Ishikawa (cell line): ENCODE measurements around the gene ZBTB40.

Source experiments
- CEBPB ChIP-seq: IDR thresholded peaks from 2 replicates; pipeline ENCODE4 v1.6.1; 2012
- CREB1 ChIP-seq: IDR thresholded peaks from 2 replicates; pipeline ENCODE4 v1.6.1; 2012; ENCODE audit warnings: low read depth
- EGR1 ChIP-seq: IDR thresholded peaks from 2 replicates; pipeline ENCODE4 v1.6.1; 2012
- EP300 ChIP-seq: IDR thresholded peaks from 2 replicates; pipeline ENCODE4 v1.6.1; 2012; ENCODE audit warnings: borderline replicate concordance
- FOXM1 ChIP-seq: IDR thresholded peaks from 2 replicates; pipeline ENCODE4 v1.6.1; 2012; ENCODE audit warnings: low read depth, borderline replicate concordance
- NFIC ChIP-seq: IDR thresholded peaks from 2 replicates; pipeline ENCODE4 v1.6.1; 2012
- TAF1 ChIP-seq: IDR thresholded peaks from 2 replicates; pipeline ENCODE4 v1.6.1; 2012; ENCODE audit warnings: low read depth, mild to moderate bottlenecking
- TCF12 ChIP-seq: IDR thresholded peaks from 2 replicates; pipeline ENCODE4 v1.6.1; 2012; ENCODE audit warnings: low read depth
- TEAD4 ChIP-seq: IDR thresholded peaks from 2 replicates; pipeline ENCODE4 v1.6.1; 2012
- YY1 ChIP-seq: IDR thresholded peaks from 2 replicates; pipeline ENCODE4 v1.6.1; 2012; ENCODE audit warnings: low read depth
- ZBTB7A ChIP-seq: IDR thresholded peaks from 2 replicates; pipeline ENCODE4 v1.6.1; 2012; ENCODE audit warnings: low read depth
- TF ChIP-seq, protein P1 (sequence below): IDR thresholded peaks from 2 replicates; pipeline ENCODE4 v1.6.1; 2012
- TF ChIP-seq, protein P2 (sequence below): IDR thresholded peaks from 2 replicates; pipeline ENCODE4 v1.6.1; 2012; ENCODE audit warnings: low read depth, mild to moderate bottlenecking
- TF ChIP-seq, protein P3 (sequence below): IDR thresholded peaks from 2 replicates; pipeline ENCODE4 v1.6.1; 2012

DNA sequence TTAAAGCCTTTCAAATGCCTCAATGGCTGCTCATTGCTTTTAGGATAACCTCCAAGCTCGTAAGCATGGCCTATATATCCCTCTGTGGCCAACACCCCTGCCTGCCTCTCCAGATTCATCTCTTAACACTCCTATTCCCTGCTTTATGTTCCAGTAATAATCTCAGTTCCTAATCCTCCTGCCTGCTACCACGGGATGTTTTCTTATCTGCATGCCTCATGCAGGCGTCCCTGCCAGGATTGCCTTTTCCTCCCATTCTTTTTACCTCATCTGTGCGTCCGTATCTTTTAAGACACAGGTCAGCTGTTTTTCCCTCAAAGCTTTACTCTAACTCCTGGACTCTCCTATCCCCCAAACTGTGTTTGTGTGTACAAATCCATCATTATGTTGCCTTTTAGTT is 36.1 kb downstream of the ZBTB40 start:
- TF ChIP-seq, protein P1, sequence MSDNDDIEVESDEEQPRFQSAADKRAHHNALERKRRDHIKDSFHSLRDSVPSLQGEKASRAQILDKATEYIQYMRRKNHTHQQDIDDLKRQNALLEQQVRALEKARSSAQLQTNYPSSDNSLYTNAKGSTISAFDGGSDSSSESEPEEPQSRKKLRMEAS: no peak
- TF ChIP-seq, protein P2, sequence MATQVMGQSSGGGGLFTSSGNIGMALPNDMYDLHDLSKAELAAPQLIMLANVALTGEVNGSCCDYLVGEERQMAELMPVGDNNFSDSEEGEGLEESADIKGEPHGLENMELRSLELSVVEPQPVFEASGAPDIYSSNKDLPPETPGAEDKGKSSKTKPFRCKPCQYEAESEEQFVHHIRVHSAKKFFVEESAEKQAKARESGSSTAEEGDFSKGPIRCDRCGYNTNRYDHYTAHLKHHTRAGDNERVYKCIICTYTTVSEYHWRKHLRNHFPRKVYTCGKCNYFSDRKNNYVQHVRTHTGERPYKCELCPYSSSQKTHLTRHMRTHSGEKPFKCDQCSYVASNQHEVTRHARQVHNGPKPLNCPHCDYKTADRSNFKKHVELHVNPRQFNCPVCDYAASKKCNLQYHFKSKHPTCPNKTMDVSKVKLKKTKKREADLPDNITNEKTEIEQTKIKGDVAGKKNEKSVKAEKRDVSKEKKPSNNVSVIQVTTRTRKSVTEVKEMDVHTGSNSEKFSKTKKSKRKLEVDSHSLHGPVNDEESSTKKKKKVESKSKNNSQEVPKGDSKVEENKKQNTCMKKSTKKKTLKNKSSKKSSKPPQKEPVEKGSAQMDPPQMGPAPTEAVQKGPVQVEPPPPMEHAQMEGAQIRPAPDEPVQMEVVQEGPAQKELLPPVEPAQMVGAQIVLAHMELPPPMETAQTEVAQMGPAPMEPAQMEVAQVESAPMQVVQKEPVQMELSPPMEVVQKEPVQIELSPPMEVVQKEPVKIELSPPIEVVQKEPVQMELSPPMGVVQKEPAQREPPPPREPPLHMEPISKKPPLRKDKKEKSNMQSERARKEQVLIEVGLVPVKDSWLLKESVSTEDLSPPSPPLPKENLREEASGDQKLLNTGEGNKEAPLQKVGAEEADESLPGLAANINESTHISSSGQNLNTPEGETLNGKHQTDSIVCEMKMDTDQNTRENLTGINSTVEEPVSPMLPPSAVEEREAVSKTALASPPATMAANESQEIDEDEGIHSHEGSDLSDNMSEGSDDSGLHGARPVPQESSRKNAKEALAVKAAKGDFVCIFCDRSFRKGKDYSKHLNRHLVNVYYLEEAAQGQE: no peak
- TF ChIP-seq TCF12 (no peak), EP300 (no peak), YY1 (no peak), FOXM1 (no peak), CEBPB (no peak), NFIC (no peak), ZBTB7A (no peak), TEAD4 (no peak), TAF1 (no peak), CREB1 (no peak), EGR1 (no peak)
- TF ChIP-seq, protein P3, sequence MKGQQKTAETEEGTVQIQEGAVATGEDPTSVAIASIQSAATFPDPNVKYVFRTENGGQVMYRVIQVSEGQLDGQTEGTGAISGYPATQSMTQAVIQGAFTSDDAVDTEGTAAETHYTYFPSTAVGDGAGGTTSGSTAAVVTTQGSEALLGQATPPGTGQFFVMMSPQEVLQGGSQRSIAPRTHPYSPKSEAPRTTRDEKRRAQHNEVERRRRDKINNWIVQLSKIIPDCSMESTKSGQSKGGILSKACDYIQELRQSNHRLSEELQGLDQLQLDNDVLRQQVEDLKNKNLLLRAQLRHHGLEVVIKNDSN: no peak
